Measurements from ENCODE around the gene CLIP1. TPM values are rescaled to one million over a fixed set of nuclear protein-coding genes. Genes with fewer than 3 reads are reported as not detected.

Gene CLIP1
- total and polyA plus RNA-seq, 2 of the 13 experiments (the other 11 are each of a cell fraction or from before 2014, with no cell fraction given), result 28.9 to 43.7 TPM

DNA sequence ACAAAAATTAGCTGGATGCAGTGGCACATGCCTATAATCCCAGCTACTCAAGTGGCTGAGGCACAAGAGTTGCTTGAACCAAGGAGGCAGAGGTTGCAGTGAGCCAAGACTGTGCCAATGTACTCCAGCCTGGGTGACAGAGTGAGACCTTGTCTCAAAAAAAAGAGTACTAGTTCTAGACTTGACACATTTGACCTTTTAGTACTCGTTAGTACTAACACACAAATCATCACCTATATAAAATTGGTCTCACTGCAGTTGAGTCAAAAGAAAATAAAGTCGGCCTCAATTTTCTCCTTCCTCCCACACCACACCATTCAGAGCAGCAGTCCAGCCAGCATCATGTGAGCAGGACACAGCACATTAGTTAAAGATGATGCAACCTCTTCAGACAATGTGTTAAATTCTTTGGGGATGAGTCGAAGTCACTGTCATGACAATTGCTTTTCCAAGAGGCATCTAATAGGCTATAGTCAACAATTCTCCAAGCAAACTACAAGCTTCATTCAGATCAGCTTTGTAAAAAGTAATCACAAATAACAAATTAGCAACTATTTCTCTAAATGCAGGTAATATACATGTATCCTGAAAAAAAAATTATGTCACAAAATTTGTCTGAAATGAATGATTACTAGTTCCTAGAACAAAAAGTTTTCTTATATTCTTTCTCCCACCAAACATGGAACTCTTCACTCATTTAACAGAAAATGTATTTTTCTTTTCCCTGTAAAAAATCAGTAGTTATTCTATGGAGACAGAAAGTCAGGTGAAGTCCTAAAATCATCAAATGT, 55.6 kb downstream of the CLIP1 start (continued):
- TF ChIP-seq KLF16 (CRISPR knock-in tag; IDR thresholded peaks at IDR 0.05), result peak in 1 of 2 experiments; percentile 20; a peak in 1 of 4 replicates
- no peak for TF ChIP-seq ZNF792 (CRISPR knock-in tag; IDR thresholded peaks at IDR 0.05)
- no peak for TF ChIP-seq MTF1 (CRISPR knock-in tag; IDR thresholded peaks at IDR 0.05)
- TF ChIP-seq MIER3 (CRISPR knock-in tag; IDR thresholded peaks at IDR 0.05; ENCODE audit: borderline replicate concordance), result no peak
- TF ChIP-seq HIVEP1 (CRISPR knock-in tag; IDR thresholded peaks at IDR 0.05), result no peak
- no peak for TF ChIP-seq CENPT (CRISPR knock-in tag; IDR thresholded peaks at IDR 0.05; ENCODE audit: low read depth)
- no peak for TF ChIP-seq ZBTB20 (CRISPR knock-in tag; IDR thresholded peaks at IDR 0.05; ENCODE audit: borderline replicate concordance, low read depth)
- peak; percentile 85 for TF ChIP-seq GATAD2A (CRISPR knock-in tag; IDR thresholded peaks at IDR 0.05)
- peak; percentile 10; the same call in 1 of the 2 replicates for TF ChIP-seq SMC3 (IDR thresholded peaks at IDR 0.05; ENCODE audit: low read length)
- TF ChIP-seq ZNF136 (CRISPR knock-in tag; IDR thresholded peaks at IDR 0.05; ENCODE audit: low read depth), result no peak
- TF ChIP-seq ZNF556 (CRISPR knock-in tag; IDR thresholded peaks at IDR 0.05; ENCODE audit: borderline replicate concordance), result no peak
- no peak for TF ChIP-seq ZNF207 (IDR thresholded peaks at IDR 0.05; ENCODE audit: borderline replicate concordance)
- TF ChIP-seq ZKSCAN5 (CRISPR knock-in tag; IDR thresholded peaks at IDR 0.05), result no peak
- peak; percentile 50; the same call in 1 of the 2 replicates for TF ChIP-seq THAP11 (CRISPR knock-in tag; IDR thresholded peaks at IDR 0.05)
- no peak for TF ChIP-seq RNF2 (conservative IDR thresholded peaks at IDR 0.05; ENCODE audit: low read depth)
- TF ChIP-seq CERS6 (CRISPR knock-in tag; IDR thresholded peaks at IDR 0.05), result no peak
- TF ChIP-seq, protein P1, sequence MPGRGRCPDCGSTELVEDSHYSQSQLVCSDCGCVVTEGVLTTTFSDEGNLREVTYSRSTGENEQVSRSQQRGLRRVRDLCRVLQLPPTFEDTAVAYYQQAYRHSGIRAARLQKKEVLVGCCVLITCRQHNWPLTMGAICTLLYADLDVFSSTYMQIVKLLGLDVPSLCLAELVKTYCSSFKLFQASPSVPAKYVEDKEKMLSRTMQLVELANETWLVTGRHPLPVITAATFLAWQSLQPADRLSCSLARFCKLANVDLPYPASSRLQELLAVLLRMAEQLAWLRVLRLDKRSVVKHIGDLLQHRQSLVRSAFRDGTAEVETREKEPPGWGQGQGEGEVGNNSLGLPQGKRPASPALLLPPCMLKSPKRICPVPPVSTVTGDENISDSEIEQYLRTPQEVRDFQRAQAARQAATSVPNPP (CRISPR knock-in tag; IDR thresholded peaks at IDR 0.05), result no peak
- TF ChIP-seq TCF7L2 (IDR thresholded peaks at IDR 0.05; ENCODE audit: low read depth, low read length), result no peak
- no peak for TF ChIP-seq MED1 (CRISPR knock-in tag; IDR thresholded peaks at IDR 0.05)
- no peak for TF ChIP-seq FOXA1 (IDR thresholded peaks at IDR 0.05)
- TF ChIP-seq FOXA1 (CRISPR knock-in tag; IDR thresholded peaks at IDR 0.05), result no peak
- no peak for TF ChIP-seq ZNF335 (CRISPR knock-in tag; IDR thresholded peaks at IDR 0.05)
- TF ChIP-seq ZSCAN22 (CRISPR knock-in tag; IDR thresholded peaks at IDR 0.05), result no peak
- TF ChIP-seq CAMTA2 (CRISPR knock-in tag; IDR thresholded peaks at IDR 0.05; ENCODE audit: borderline replicate concordance), result no peak
- no peak for TF ChIP-seq ZNF24 (IDR thresholded peaks at IDR 0.05)
- no peak for TF ChIP-seq HCFC1 (IDR thresholded peaks at IDR 0.05; ENCODE audit: low read depth, low read length)
- TF ChIP-seq SAP130 (CRISPR knock-in tag; IDR thresholded peaks at IDR 0.05; ENCODE audit: low read depth), result peak; percentile 61
- TF ChIP-seq, protein P2, sequence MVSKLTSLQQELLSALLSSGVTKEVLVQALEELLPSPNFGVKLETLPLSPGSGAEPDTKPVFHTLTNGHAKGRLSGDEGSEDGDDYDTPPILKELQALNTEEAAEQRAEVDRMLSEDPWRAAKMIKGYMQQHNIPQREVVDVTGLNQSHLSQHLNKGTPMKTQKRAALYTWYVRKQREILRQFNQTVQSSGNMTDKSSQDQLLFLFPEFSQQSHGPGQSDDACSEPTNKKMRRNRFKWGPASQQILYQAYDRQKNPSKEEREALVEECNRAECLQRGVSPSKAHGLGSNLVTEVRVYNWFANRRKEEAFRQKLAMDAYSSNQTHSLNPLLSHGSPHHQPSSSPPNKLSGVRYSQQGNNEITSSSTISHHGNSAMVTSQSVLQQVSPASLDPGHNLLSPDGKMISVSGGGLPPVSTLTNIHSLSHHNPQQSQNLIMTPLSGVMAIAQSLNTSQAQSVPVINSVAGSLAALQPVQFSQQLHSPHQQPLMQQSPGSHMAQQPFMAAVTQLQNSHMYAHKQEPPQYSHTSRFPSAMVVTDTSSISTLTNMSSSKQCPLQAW (CRISPR knock-in tag; IDR thresholded peaks at IDR 0.05), result no peak
- 0 out of 2 replicates have a peak, but pooled peaks have one; percentile 31 for TF ChIP-seq TARDBP (CRISPR knock-in tag; IDR thresholded peaks at IDR 0.05)
- no peak for TF ChIP-seq TBL1XR1 (IDR thresholded peaks at IDR 0.05; ENCODE audit: borderline replicate concordance, low read length, partially characterized antibody)
